GM23338 (cell line): Measurements from ENCODE around the gene CTDP1. TPM values are rescaled to one million over a fixed set of nuclear protein-coding genes. Genes with fewer than 3 reads are reported as not detected.

ENCODE experiments used
- ATAC-seq: fragments of 200-7000 bp; cut with Tn5 transposase; 3 replicates; pipeline ENCODE4 v1.9.1; 2020
- DNase-seq: peaks from one replicate; pipeline ENCODE4 v3.0.0-alpha.2; 2015; ENCODE audit warnings: low spot score
- H2AFZ ChIP-seq: fragments of 200-600 bp; sonication (generic); 2 replicates; pipeline ENCODE4 v1.8.0; 2016; ENCODE audit warnings: antibody characterized with exemption, mild to moderate bottlenecking, moderate library complexity
- H3F3A ChIP-seq: fragments of 200-600 bp; sonication (generic); replicated peaks from 2 replicates; pipeline ENCODE4 v1.8.0; 2017; ENCODE audit warnings: antibody characterized with exemption, mixed run types, low read depth
- H3K27ac ChIP-seq: fragments of 200-600 bp; sonication (generic); 2 replicates; pipeline ENCODE4 v1.6.1; 2016; ENCODE audit warnings: low read depth
- H3K27me3 ChIP-seq: fragments of 200-600 bp; sonication (generic); 2 replicates; pipeline ENCODE4 v1.8.0; 2016; ENCODE audit warnings: mild to moderate bottlenecking, mixed run types, moderate library complexity; ENCODE audit not compliant: insufficient read depth
- H3K36me3 ChIP-seq: fragments of 200-600 bp; sonication (generic); 2 replicates; pipeline ENCODE4 v1.8.0; 2016; ENCODE audit warnings: mild to moderate bottlenecking; ENCODE audit not compliant: insufficient read depth
- H3K4me1 ChIP-seq: fragments of 200-600 bp; sonication (generic); 2 replicates; pipeline ENCODE4 v1.8.0; 2016; ENCODE audit warnings: mild to moderate bottlenecking, moderate library complexity; ENCODE audit not compliant: insufficient read depth
- H3K4me2 ChIP-seq: fragments of 200-600 bp; sonication (generic); 2 replicates; pipeline ENCODE4 v1.7.1; 2017; ENCODE audit warnings: mixed run types
- H3K4me3 ChIP-seq: fragments of 200-600 bp; sonication (generic); 2 replicates; pipeline ENCODE4 v1.6.1; 2016; ENCODE audit warnings: mixed run types
- H3K79me2 ChIP-seq: fragments of 200-600 bp; sonication (generic); replicated peaks from 2 replicates; pipeline ENCODE4 v1.8.0; 2017; ENCODE audit warnings: mild to moderate bottlenecking; ENCODE audit not compliant: insufficient read depth
- H3K9me2 ChIP-seq: fragments of 200-600 bp; sonication (generic); 2 replicates; pipeline ENCODE4 v1.8.0; 2017; ENCODE audit not compliant: insufficient read depth
- H4K20me1 ChIP-seq: fragments of 200-600 bp; sonication (generic); replicated peaks from 2 replicates; pipeline ENCODE4 v1.8.0; 2017; ENCODE audit warnings: mild to moderate bottlenecking; ENCODE audit not compliant: insufficient read depth
- H3K27ac Mint-ChIP-seq: 2 replicates; pipeline ENCODE4 v1.8.0; 2020; ENCODE audit warnings: inconsistent platforms, mild to moderate bottlenecking, moderate library complexity, mixed read lengths
- H3K27me3 Mint-ChIP-seq: 3 replicates; pipeline ENCODE4 v1.8.0; 2022; ENCODE audit warnings: low read depth, mild to moderate bottlenecking, moderate library complexity, mixed read lengths, inconsistent platforms; ENCODE audit not compliant: insufficient read depth, poor library complexity
- H3K36me3 Mint-ChIP-seq: 3 replicates; pipeline ENCODE4 v1.8.0; 2021; ENCODE audit warnings: low read depth, mild to moderate bottlenecking, inconsistent platforms, moderate library complexity, mixed read lengths
- H3K4me1 Mint-ChIP-seq: 3 replicates; pipeline ENCODE4 v1.8.0; 2020; ENCODE audit warnings: mild to moderate bottlenecking, inconsistent platforms, mixed read lengths
- H3K4me3 Mint-ChIP-seq: 3 replicates; pipeline ENCODE4 v1.8.0; 2021; ENCODE audit warnings: moderate library complexity, mild to moderate bottlenecking, inconsistent platforms, mixed read lengths
- H3K9me3 Mint-ChIP-seq: 3 replicates; pipeline ENCODE4 v1.8.0; 2020; ENCODE audit warnings: moderate library complexity, mild to moderate bottlenecking, inconsistent platforms, mixed read lengths
- ETS1 ChIP-seq: IDR thresholded peaks from 2 replicates; pipeline ENCODE4 v1.6.1; 2016; ENCODE audit warnings: antibody characterized with exemption
- EZH2 ChIP-seq: fragments of 200-600 bp; sonication (generic); IDR thresholded peaks from one replicate; pipeline ENCODE4 v1.8.0; 2017; ENCODE audit warnings: antibody characterized with exemption, mild to moderate bottlenecking, low read depth; ENCODE audit not compliant: unreplicated experiment
- NANOG ChIP-seq: IDR thresholded peaks from 2 replicates; pipeline ENCODE4 v1.6.1; 2016; ENCODE audit warnings: antibody characterized with exemption, borderline replicate concordance
- POLR2AphosphoS5 ChIP-seq: IDR thresholded peaks from 2 replicates; pipeline ENCODE4 v1.6.1; 2016; ENCODE audit warnings: antibody characterized with exemption, low read depth
- REST ChIP-seq: IDR thresholded peaks from one replicate; pipeline ENCODE4 v1.6.1; 2018; ENCODE audit warnings: antibody characterized with exemption; ENCODE audit not compliant: unreplicated experiment
- ZNF462 ChIP-seq: fragments of 250-450 bp; sonication (Bioruptor Pico); IDR thresholded peaks from 2 replicates; pipeline ENCODE4 v1.5.0; 2020; ENCODE audit warnings: mild to moderate bottlenecking, moderate library complexity
- polyA plus RNA-seq: library from polyadenylated mRNA; unstranded; fragments of >200 nt; fragmentation: Nextera tagmentation; extraction: Ambion mirVana; gene quantifications from 2 replicates; pipeline ENCODE4 v1.2.1, GENCODE V29; 2016
- total RNA-seq: library from RNA; depleted of rRNA; stranded (reverse); fragments of >200 nt; shearing (Covaris generic); gene quantifications from 2 replicates; pipeline ENCODE4 v1.2.3, GENCODE V29; 2014

Gene CTDP1
- total and polyA plus RNA-seq, 2 experiments from 2014 or later = 9.4 to 51.6 TPM

GRCh38 chr18:79677221-79677620 is 2.4 kb upstream of the CTDP1 start (continued):
- no peak for TF ChIP-seq ZNF462
- no peak for TF ChIP-seq ETS1
- TF ChIP-seq POLR2AphosphoS5 = no peak

GRCh38 chr18:79677840-79678239 is 1.8 kb upstream of the CTDP1 start:
- peaks cover 10% of the 10 kb centered on the region for H3K27me3 Mint-ChIP-seq
- H3K36me3 Mint-ChIP-seq = peaks cover 10% of the 10 kb centered on the region
- Histone ChIP-seq H3F3A (no peaks in the 10 kb centered on the region; the same call in 1 of the 2 replicates), H3K27ac (no peak overlapping the region), H3K27me3 (no peaks in the 10 kb centered on the region), H4K20me1 (peaks cover 24% of the 10 kb centered on the region), H3K79me2 (peaks cover 34% of the 10 kb centered on the region), H3K36me3 (no peaks in the 10 kb centered on the region), H3K4me1 (peaks cover 8% of the 10 kb centered on the region), H2AFZ (no peak overlapping the region), H3K4me2 (peak overlapping the region; percentile 88), H3K4me3 (peak overlapping the region; percentile 93), H3K9me2 (no peaks in the 10 kb centered on the region)
- DNase-seq (no peak), ATAC-seq (no peak)
- no peaks in the 10 kb centered on the region for H3K9me3 Mint-ChIP-seq
- no peak overlapping the region for H3K27ac Mint-ChIP-seq
- H3K4me3 Mint-ChIP-seq = peak overlapping the region; percentile 90
- H3K4me1 Mint-ChIP-seq = peaks cover 28% of the 10 kb centered on the region
- no peak for TF ChIP-seq EZH2
- no peak for TF ChIP-seq NANOG
- TF ChIP-seq REST = no peak
